Hepatocyte (in vitro differentiated cells): ENCODE measurements around the gene C1orf50.

Experiments
- EZH2 ChIP-seq: fragments of 200-600 bp; sonication (generic); IDR thresholded peaks from 2 replicates; pipeline ENCODE4 v1.6.1; 2016; ENCODE audit warnings: antibody characterized with exemption, mild to moderate bottlenecking, borderline replicate concordance
- EZH2phosphoT487 ChIP-seq: fragments of 200-600 bp; sonication (generic); IDR thresholded peaks from one replicate; pipeline ENCODE4 v1.6.1; 2018; ENCODE audit warnings: antibody characterized with exemption, mild to moderate bottlenecking, low read depth, moderate library complexity; ENCODE audit not compliant: unreplicated experiment, severe bottlenecking
- TF ChIP-seq, protein P1 (sequence below): fragments of 200-600 bp; sonication (generic); IDR thresholded peaks from 2 replicates; pipeline ENCODE4 v1.5.1; 2016; ENCODE audit warnings: antibody characterized with exemption, mild to moderate bottlenecking; ENCODE audit not compliant: poor library complexity

GRCh38 chr1:42748461-42749410 lies 18.3 kb upstream of the C1orf50 start:
- TF ChIP-seq, protein P1, sequence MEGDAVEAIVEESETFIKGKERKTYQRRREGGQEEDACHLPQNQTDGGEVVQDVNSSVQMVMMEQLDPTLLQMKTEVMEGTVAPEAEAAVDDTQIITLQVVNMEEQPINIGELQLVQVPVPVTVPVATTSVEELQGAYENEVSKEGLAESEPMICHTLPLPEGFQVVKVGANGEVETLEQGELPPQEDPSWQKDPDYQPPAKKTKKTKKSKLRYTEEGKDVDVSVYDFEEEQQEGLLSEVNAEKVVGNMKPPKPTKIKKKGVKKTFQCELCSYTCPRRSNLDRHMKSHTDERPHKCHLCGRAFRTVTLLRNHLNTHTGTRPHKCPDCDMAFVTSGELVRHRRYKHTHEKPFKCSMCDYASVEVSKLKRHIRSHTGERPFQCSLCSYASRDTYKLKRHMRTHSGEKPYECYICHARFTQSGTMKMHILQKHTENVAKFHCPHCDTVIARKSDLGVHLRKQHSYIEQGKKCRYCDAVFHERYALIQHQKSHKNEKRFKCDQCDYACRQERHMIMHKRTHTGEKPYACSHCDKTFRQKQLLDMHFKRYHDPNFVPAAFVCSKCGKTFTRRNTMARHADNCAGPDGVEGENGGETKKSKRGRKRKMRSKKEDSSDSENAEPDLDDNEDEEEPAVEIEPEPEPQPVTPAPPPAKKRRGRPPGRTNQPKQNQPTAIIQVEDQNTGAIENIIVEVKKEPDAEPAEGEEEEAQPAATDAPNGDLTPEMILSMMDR = no peak
- no peak for TF ChIP-seq EZH2phosphoT487
- TF ChIP-seq EZH2 = no peak
